Measurements from ENCODE around the gene GREB1L. TPM values are rescaled to one million over a fixed set of nuclear protein-coding genes. Genes with fewer than 3 reads are reported as not detected.

The GREB1L gene
- total RNA-seq, 2 experiments from 2014 or later, result not detected

- H3K27me3 Mint-ChIP-seq, result peaks cover 8% of the 10 kb centered on the region
- no peak overlapping the region for H3K4me3 Mint-ChIP-seq
- no peak overlapping the region for H3K27ac Mint-ChIP-seq
- ATAC-seq (ENCODE audit: low read depth), result no peak
- DNase-seq, result no peak
- H3K36me3 Mint-ChIP-seq, result no peaks in the 10 kb centered on the region
- H3K4me1 Mint-ChIP-seq, result no peaks in the 10 kb centered on the region
- no peaks in the 10 kb centered on the region for H3K9me3 Mint-ChIP-seq
- POLR2A ChIA-PET, result no interaction called here
These were observed 243.0 kb downstream of the GREB1L start for GRCh38 chr18:21484851-21485636.

DNA sequence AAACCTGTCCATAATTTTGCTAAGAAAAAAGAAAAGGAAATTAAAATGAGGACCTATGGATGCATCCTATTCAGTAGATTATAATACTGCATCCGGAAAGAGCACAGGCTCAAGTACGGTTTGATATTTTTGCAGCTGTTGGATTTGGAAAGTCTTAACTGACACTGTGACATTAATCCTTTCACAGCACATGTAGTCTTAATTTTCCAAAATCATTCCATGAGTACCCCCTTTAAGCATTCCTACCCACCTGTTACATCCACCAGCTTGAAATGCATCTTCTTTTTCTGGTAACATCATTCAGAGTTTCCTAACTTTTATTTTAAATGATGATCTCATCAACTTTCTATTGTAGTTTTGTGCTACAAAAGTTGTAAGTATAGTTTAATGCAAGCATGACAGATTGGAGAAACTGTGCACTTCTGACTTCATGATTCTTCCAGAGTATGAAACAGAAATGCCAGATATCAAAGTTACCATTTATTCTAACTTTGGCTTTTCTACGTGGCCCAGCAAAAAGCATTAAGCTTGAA is 244.9 kb downstream of the GREB1L start:
- ATAC-seq (ENCODE audit: low read depth), result no peak
- H3K27me3 Mint-ChIP-seq, result peaks cover 3% of the 10 kb centered on the region
- POLR2A ChIA-PET, result interaction anchor here (0.6 kb wide), 1 partner anchor 1125 kb away, joined by 4 read pairs; no protein-coding TSS in a partner anchor

DNA sequence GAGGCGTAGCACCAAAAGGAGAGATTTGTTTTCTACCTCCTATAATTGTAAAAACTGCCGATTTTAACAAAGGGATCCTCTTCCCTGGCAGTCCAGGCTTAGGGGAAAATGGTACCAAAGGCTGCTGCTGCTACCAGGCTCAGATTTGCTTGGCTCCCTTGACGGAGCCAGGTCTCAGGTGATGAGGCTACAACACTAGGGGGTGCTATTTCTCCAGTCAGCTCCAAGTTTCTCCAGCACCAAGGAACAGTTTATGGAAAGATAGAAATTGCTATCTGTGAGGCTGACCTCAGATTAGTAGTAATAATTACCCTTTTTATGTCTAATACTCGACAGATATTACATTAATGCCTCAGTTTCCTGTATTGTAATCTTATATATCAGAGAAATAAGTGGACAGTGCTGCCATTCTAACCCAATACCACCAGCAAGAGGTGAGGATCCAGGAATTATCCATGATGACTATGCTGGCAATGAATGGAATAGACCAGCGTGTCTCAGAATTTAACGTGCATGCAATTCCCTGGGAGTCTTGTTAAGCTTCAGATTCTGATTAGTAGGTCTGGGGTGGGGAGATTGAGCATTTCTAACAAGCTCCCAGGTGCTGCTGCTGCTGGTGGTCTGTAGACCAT is 247.2 kb downstream of the GREB1L start:
- Mint-ChIP-seq H3K4me3 (no peak overlapping the region), H3K4me1 (no peaks in the 10 kb centered on the region), H3K27ac (no peak overlapping the region), H3K27me3 (peaks cover under 1% of the 10 kb centered on the region), H3K36me3 (no peaks in the 10 kb centered on the region), H3K9me3 (no peaks in the 10 kb centered on the region)
- ATAC-seq (ENCODE audit: low read depth), result peak; percentile 54
- no peak for DNase-seq
- POLR2A ChIA-PET, result no interaction called here

More for the DNA sequence above, 244.9 kb downstream of the GREB1L start:
- Mint-ChIP-seq H3K27ac (no peak overlapping the region), H3K4me1 (no peaks in the 10 kb centered on the region), H3K4me3 (no peak overlapping the region), H3K36me3 (no peaks in the 10 kb centered on the region), H3K9me3 (no peaks in the 10 kb centered on the region)
- no peak for DNase-seq

GRCh38 chr18:21489919-21490495 is 248.0 kb downstream of the GREB1L start:
- ATAC-seq (ENCODE audit: low read depth) (no peak), DNase-seq (no peak)
- POLR2A ChIA-PET, result no interaction called here
- no peaks in the 10 kb centered on the region for H3K4me1 Mint-ChIP-seq
- no peak overlapping the region for H3K4me3 Mint-ChIP-seq
- H3K27me3 Mint-ChIP-seq, result peaks cover 5% of the 10 kb centered on the region
- no peak overlapping the region for H3K27ac Mint-ChIP-seq
- H3K9me3 Mint-ChIP-seq, result no peaks in the 10 kb centered on the region
- no peaks in the 10 kb centered on the region for H3K36me3 Mint-ChIP-seq

- DNase-seq (no peak), ATAC-seq (ENCODE audit: low read depth) (no peak)
These were observed 248.7 kb downstream of the GREB1L start for GRCh38 chr18:21490748-21491147.

GRCh38 chr18:21496277-21496835 is 254.3 kb downstream of the GREB1L start:
- POLR2A ChIA-PET, result no interaction called here
- ATAC-seq (ENCODE audit: low read depth), result no peak
- H3K4me1 Mint-ChIP-seq, result no peaks in the 10 kb centered on the region
- H3K36me3 Mint-ChIP-seq, result no peaks in the 10 kb centered on the region
- H3K27ac Mint-ChIP-seq, result no peak overlapping the region
- no peak for DNase-seq
- H3K27me3 Mint-ChIP-seq, result peaks cover 7% of the 10 kb centered on the region
- no peak overlapping the region for H3K4me3 Mint-ChIP-seq
- H3K9me3 Mint-ChIP-seq, result no peaks in the 10 kb centered on the region

More at GRCh38 chr18:21490748-21491147, 248.7 kb downstream of the GREB1L start:
- POLR2A ChIA-PET, result no interaction called here
- no peak overlapping the region for H3K4me3 Mint-ChIP-seq
- no peaks in the 10 kb centered on the region for H3K4me1 Mint-ChIP-seq
- H3K9me3 Mint-ChIP-seq, result no peaks in the 10 kb centered on the region
- H3K36me3 Mint-ChIP-seq, result no peaks in the 10 kb centered on the region
- no peak overlapping the region for H3K27ac Mint-ChIP-seq
- H3K27me3 Mint-ChIP-seq, result peaks cover 5% of the 10 kb centered on the region

- ATAC-seq (ENCODE audit: low read depth) (no peak), DNase-seq (no peak)
- H3K4me3 Mint-ChIP-seq, result no peak overlapping the region
- POLR2A ChIA-PET, result no interaction called here
- no peak overlapping the region for H3K27ac Mint-ChIP-seq
- H3K36me3 Mint-ChIP-seq, result no peaks in the 10 kb centered on the region
- H3K4me1 Mint-ChIP-seq, result no peaks in the 10 kb centered on the region
- H3K9me3 Mint-ChIP-seq, result no peaks in the 10 kb centered on the region
- peaks cover 2% of the 10 kb centered on the region for H3K27me3 Mint-ChIP-seq
These were observed 258.0 kb downstream of the GREB1L start for GRCh38 chr18:21499997-21500396.

- Mint-ChIP-seq H3K36me3 (no peaks in the 10 kb centered on the region), H3K4me3 (no peak overlapping the region), H3K27ac (no peak overlapping the region), H3K4me1 (no peaks in the 10 kb centered on the region), H3K27me3 (peaks cover 2% of the 10 kb centered on the region), H3K9me3 (no peaks in the 10 kb centered on the region)
- DNase-seq, result no peak
- POLR2A ChIA-PET, result no interaction called here
- ATAC-seq (ENCODE audit: low read depth), result no peak
These were observed 260.6 kb downstream of the GREB1L start for GRCh38 chr18:21502661-21503060.

DNA sequence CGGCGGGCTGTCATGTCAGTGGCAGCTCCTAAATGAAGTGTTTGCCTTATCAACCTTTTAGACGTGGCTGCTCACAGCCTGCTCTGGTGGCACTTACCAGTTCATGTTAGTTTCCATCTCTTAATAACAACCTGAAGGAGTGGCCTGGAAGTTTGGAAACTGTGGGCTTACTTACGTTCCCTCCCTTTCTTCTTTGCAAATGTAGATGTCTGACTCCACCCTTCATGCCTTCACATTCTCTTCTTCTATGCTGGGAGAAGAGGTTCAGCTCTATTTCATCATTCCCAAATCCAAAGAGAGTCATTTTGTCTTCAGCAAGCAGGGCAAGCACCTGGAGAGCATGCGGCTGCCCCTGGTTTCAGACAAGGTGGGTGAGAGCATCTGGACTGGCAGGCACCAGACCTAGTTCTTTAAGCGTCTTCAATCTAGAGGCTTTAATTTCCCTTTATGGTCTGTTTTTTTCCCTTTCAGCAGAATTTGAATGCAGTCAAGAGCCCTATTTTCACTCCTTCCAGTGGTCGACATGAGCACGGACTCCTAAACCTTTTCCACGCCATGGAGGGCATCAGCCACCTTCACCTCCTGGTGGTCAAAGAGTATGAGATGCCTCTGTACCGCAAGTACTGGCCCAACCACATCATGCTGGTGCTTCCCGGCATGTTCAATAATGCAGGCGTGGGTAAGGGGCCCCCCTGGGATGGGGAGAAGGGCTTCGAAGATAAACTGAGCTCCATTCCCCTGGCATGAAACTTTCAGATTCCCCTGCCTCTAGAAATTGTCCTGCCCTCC is 266.1 kb downstream of the GREB1L start:
- H3K36me3 Mint-ChIP-seq, result peaks cover 6% of the 10 kb centered on the region
- POLR2A ChIA-PET, result interaction anchor here (0.6 kb wide), 1 partner anchor 7 kb away, joined by 4 read pairs; no protein-coding TSS in a partner anchor
- H3K4me3 Mint-ChIP-seq, result no peak overlapping the region

DNA sequence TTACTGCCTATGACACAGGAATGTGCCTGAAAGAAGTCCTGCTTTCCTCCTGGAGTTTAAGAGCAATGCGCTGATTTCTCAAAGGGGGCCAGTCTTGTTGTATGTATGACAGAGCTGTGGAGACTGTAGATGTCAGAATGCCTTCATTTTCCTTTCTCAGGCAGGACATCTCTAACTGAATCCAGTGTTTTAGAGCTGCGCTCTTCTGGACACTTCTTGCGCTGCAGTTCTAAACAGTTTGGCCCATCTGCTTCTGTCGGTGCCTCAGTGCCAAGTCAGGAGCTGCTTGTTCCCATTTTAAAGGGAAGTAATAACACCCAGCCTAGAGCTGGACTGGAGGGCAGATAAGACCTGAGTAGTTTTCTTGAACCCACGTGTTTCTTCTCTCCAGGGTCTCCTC is 267.0 kb downstream of the GREB1L start:
- H3K27ac Mint-ChIP-seq, result no peak overlapping the region
- no peaks in the 10 kb centered on the region for H3K4me1 Mint-ChIP-seq
- no peak overlapping the region for H3K4me3 Mint-ChIP-seq
- DNase-seq, result no peak
- ATAC-seq (ENCODE audit: low read depth), result no peak
- POLR2A ChIA-PET, result interaction anchor here (0.6 kb wide), 1 partner anchor 8 kb away, joined by 4 read pairs; no protein-coding TSS in a partner anchor
- peaks cover 10% of the 10 kb centered on the region for H3K36me3 Mint-ChIP-seq
- H3K27me3 Mint-ChIP-seq, result no peaks in the 10 kb centered on the region
- H3K9me3 Mint-ChIP-seq, result peaks cover 1% of the 10 kb centered on the region

More for the DNA sequence above, 266.1 kb downstream of the GREB1L start:
- Mint-ChIP-seq H3K27ac (no peak overlapping the region), H3K27me3 (no peaks in the 10 kb centered on the region), H3K4me1 (no peaks in the 10 kb centered on the region), H3K9me3 (peaks cover 1% of the 10 kb centered on the region)
- ATAC-seq (ENCODE audit: low read depth) (no peak), DNase-seq (no peak)

- ATAC-seq (ENCODE audit: low read depth), result no peak
- H3K27ac Mint-ChIP-seq, result no peak overlapping the region
- no peaks in the 10 kb centered on the region for H3K27me3 Mint-ChIP-seq
- H3K4me1 Mint-ChIP-seq, result no peaks in the 10 kb centered on the region
- POLR2A ChIA-PET, result no interaction called here
- peaks cover 10% of the 10 kb centered on the region for H3K36me3 Mint-ChIP-seq
- peaks cover 1% of the 10 kb centered on the region for H3K9me3 Mint-ChIP-seq
- no peak for DNase-seq
- H3K4me3 Mint-ChIP-seq, result no peak overlapping the region
These were observed 271.3 kb downstream of the GREB1L start for GRCh38 chr18:21513292-21513691.

DNA sequence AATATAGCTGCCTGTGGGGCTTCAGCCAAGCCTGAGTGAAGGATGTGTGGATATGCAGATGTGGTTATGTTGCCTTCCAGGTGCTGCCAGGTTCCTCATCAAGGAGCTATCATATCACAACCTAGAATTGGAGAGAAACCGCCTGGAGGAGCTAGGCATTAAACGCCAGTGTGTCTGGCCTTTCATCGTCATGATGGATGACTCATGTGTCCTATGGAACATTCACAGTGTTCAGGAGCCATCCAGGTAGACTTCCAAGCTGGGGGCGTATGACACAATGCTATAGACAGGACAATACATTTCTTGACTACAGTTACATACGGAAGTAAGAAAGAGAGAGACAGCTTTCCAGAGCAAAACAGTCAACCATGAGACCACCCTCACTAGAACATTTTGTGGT is 271.7 kb downstream of the GREB1L start:
- H3K27me3 Mint-ChIP-seq, result no peaks in the 10 kb centered on the region
- POLR2A ChIA-PET, result no interaction called here
- H3K27ac Mint-ChIP-seq, result no peak overlapping the region
- no peak overlapping the region for H3K4me3 Mint-ChIP-seq
- H3K9me3 Mint-ChIP-seq, result peaks cover 1% of the 10 kb centered on the region
- no peak for ATAC-seq (ENCODE audit: low read depth)
- DNase-seq, result no peak
- no peaks in the 10 kb centered on the region for H3K4me1 Mint-ChIP-seq
- H3K36me3 Mint-ChIP-seq, result peaks cover 10% of the 10 kb centered on the region

GRCh38 chr18:21522530-21522929 is 280.5 kb downstream of the GREB1L start:
- no peak for ATAC-seq (ENCODE audit: low read depth)
- Mint-ChIP-seq H3K4me3 (no peak overlapping the region), H3K4me1 (no peaks in the 10 kb centered on the region), H3K9me3 (no peaks in the 10 kb centered on the region), H3K27me3 (no peaks in the 10 kb centered on the region), H3K27ac (no peak overlapping the region), H3K36me3 (peaks cover 22% of the 10 kb centered on the region)
- DNase-seq, result no peak
- POLR2A ChIA-PET, result no interaction called here
